Panc1 (cell line): Measurements from ENCODE around the gene ENTPD2. TPM values are rescaled to one million over a fixed set of nuclear protein-coding genes. Genes with fewer than 3 reads are reported as not detected.

Experiments used
- ATAC-seq: fragments of 200-7000 bp; cut with Tn5 transposase; 2 replicates; pipeline ENCODE4 v1.9.1; 2020; ENCODE audit warnings: mild to moderate bottlenecking, moderate library complexity
- BruUV-seq: library from RNA; stranded (reverse); fragments of 400-500 nt; replicated peaks from 2 replicates; lab custom pipeline; 2021; lab: Mats Ljungman, UMichigan
- CTCF ChIA-PET: fragments of 300-600 bp; sonication (Branson Sonifier 250); formaldehyde crosslinking; loops from one replicate; lab custom pipeline; 2022; ENCODE audit warnings: antibody characterized with exemption; lab: Charles Lee
- POLR2A ChIA-PET: fragments of 300-600 bp; sonication (Branson Sonifier 250); formaldehyde crosslinking; loops from one replicate; lab custom pipeline; 2022; ENCODE audit warnings: antibody characterized with exemption; lab: Charles Lee
- DNase-seq: peaks from one replicate; pipeline ENCODE4 v3.0.0-alpha.2; 2010; ENCODE audit warnings: low read depth, low spot score
- H3K27ac ChIP-seq: 2 replicates; pipeline ENCODE4 v1.5.1; 2011; ENCODE audit warnings: mild to moderate bottlenecking, low read length, inconsistent platforms
- H3K27me3 ChIP-seq: fragments of 200-500 bp; sonication (Bioruptor generic); 2 replicates; pipeline ENCODE4 v1.6.0; 2014; ENCODE audit warnings: low read length, inconsistent platforms; ENCODE audit not compliant: control insufficient read depth, insufficient read depth
- H3K36me3 ChIP-seq: fragments of 200-500 bp; sonication (Bioruptor generic); 2 replicates; pipeline ENCODE4 v1.5.1; 2014; ENCODE audit warnings: inconsistent platforms, mild to moderate bottlenecking, low read length, moderate library complexity; ENCODE audit not compliant: control insufficient read depth, insufficient read depth
- H3K4me1 ChIP-seq: 2 replicates; pipeline ENCODE4 v1.5.1; 2011; ENCODE audit warnings: inconsistent platforms, mild to moderate bottlenecking, low read length, moderate library complexity; ENCODE audit not compliant: control insufficient read depth, insufficient read depth
- H3K4me3 ChIP-seq, 2 experiments: 2 replicates each; pipeline ENCODE4 v1.5.1; 2011 to 2012; ENCODE audit warnings: low read depth in 2 of 2, low read length in 2 of 2, mild to moderate bottlenecking in 2 of 2, inconsistent platforms in 1 of 2, moderate library complexity in 1 of 2
- H3K9me3 ChIP-seq: fragments of 200-500 bp; sonication (Bioruptor generic); 2 replicates; pipeline ENCODE4 v1.5.1; 2014; ENCODE audit warnings: low read depth, mild to moderate bottlenecking, inconsistent platforms, low read length, moderate library complexity; ENCODE audit not compliant: control insufficient read depth, insufficient read depth
- POLR2AphosphoS5 ChIP-seq: IDR thresholded peaks from 2 replicates; pipeline ENCODE4 v1.6.1; 2012; ENCODE audit warnings: mild to moderate bottlenecking, low read depth, low read length, moderate library complexity
- SIN3A ChIP-seq: IDR thresholded peaks from 2 replicates; pipeline ENCODE4 v1.6.1; 2012; ENCODE audit warnings: low read depth, mild to moderate bottlenecking, low read length, moderate library complexity, borderline replicate concordance; ENCODE audit not compliant: insufficient read depth
- TCF7L2 ChIP-seq: IDR thresholded peaks from 2 replicates; pipeline ENCODE4 v1.6.1; 2011; ENCODE audit warnings: mild to moderate bottlenecking, low read depth, low read length, inconsistent platforms
- in situ Hi-C: cut with HindIII; loops from 2 replicates; pipeline ENCODE4 v1.10.0; 2016; ENCODE audit warnings: low sequenced_read_pairs, low pct_unique_long_range_greater_than_20kb
- intact Hi-C: fragments of 100-400 bp; cut with micrococcal nuclease; formaldehyde crosslinking; loops from one replicate; pipeline ENCODE4 v1.10.0; 2022; ENCODE audit not compliant: unreplicated experiment
- total RNA-seq: library from RNA; stranded (reverse); gene quantifications from one replicate; pipeline ENCODE4 v1.2.1, GENCODE V29; 2021; ENCODE audit not compliant: unreplicated experiment
- TF ChIP-seq, protein P1 (sequence below), 2 experiments: IDR thresholded peaks; 2 replicates each; pipeline ENCODE4 v1.6.1; 2011 to 2012; ENCODE audit warnings: low read depth in 2 of 2, control low read depth in 1 of 2, low read length in 1 of 2, mild to moderate bottlenecking in 1 of 2, moderate library complexity in 1 of 2; ENCODE audit not compliant: insufficient read depth in 1 of 2
- TF ChIP-seq, protein P2 (sequence below): fragments of 450-650 bp; IDR thresholded peaks from 2 replicates; pipeline ENCODE4 v1.5.1; 2017; ENCODE audit warnings: mild to moderate bottlenecking

ENTPD2 gene
- total RNA-seq, 1 experiment from 2014 or later, result 2.8 TPM

DNA sequence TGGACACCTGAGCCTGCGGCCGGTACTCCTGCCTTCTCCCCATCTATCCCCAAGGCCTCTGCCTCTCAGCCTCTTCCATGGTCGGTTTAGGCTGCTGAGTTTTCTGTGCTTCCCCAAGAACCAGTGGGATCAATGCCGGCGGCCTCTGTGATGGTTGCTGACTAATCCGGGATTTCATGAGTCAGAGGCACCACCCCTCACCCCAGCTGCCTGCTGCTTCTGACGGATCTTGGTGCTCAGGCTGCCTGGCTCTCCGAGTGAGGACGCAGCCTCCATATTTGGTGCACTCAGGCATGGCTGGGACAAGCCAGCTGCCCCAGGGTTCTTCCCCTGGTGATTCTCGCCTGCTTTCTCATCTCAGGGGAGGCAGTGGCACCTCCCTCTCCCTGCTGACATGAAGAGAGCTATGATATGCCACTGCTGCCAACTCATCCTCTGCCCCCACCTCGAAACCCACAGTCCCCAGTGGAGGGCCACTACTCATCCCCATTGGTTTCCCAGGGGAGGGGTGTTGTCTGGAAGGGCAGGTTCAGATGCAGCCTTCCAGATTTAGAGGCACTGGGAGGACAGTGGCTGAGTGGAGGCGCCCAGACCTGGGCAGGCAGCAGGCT, 29.6 kb upstream of the ENTPD2 start:
- Histone ChIP-seq H3K4me1 (peaks cover 40% of the 10 kb centered on the region), H3K4me3 (no peak overlapping the region), H3K36me3 (no peaks in the 10 kb centered on the region; the same call in 1 of the 2 replicates), H3K9me3 (no peaks in the 10 kb centered on the region), H3K27me3 (no peaks in the 10 kb centered on the region), H3K27ac (peak overlapping the region; percentile 65)
- TF ChIP-seq, protein P1, sequence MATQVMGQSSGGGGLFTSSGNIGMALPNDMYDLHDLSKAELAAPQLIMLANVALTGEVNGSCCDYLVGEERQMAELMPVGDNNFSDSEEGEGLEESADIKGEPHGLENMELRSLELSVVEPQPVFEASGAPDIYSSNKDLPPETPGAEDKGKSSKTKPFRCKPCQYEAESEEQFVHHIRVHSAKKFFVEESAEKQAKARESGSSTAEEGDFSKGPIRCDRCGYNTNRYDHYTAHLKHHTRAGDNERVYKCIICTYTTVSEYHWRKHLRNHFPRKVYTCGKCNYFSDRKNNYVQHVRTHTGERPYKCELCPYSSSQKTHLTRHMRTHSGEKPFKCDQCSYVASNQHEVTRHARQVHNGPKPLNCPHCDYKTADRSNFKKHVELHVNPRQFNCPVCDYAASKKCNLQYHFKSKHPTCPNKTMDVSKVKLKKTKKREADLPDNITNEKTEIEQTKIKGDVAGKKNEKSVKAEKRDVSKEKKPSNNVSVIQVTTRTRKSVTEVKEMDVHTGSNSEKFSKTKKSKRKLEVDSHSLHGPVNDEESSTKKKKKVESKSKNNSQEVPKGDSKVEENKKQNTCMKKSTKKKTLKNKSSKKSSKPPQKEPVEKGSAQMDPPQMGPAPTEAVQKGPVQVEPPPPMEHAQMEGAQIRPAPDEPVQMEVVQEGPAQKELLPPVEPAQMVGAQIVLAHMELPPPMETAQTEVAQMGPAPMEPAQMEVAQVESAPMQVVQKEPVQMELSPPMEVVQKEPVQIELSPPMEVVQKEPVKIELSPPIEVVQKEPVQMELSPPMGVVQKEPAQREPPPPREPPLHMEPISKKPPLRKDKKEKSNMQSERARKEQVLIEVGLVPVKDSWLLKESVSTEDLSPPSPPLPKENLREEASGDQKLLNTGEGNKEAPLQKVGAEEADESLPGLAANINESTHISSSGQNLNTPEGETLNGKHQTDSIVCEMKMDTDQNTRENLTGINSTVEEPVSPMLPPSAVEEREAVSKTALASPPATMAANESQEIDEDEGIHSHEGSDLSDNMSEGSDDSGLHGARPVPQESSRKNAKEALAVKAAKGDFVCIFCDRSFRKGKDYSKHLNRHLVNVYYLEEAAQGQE (IDR thresholded peaks at IDR 0.05; ENCODE audit: insufficient read depth in 1 of 2, low read depth in 2 of 2, low read length in 1 of 2), result no peak
- TF ChIP-seq SIN3A, result no peak
- TF ChIP-seq TCF7L2, result peak; percentile 95
- CTCF ChIA-PET, result interaction anchor here (0.6 kb wide), 1 partner anchor 13 kb away, joined by 3 read pairs; the partner anchor contains the start of gene SAPCD2
- POLR2A ChIA-PET, result no interaction called here
- in situ Hi-C loops (no loop called here), intact Hi-C loops (no loop called here)
- DNase-seq, result peak; percentile 73
- ATAC-seq, result peak; percentile 58
- BruUV-seq, result no TSS peak

DNA sequence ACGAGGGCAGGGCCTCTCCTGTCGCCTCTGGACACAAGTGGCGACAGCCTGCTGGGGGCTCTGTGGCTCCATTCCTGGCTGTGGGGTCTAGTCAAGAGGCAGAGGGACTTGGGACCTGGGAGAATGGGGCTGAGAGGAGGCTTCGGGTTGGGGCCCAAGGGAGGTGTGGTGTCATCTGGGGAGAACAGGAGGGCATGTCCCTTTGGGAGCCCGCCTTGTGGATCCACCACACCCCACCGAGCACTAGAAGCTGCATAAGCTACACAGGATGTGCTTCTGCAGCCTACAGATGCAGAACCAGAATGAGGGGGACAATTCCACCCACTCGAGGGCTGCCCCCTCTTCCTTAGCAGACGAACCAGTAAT, 29.0 kb upstream of the ENTPD2 start:
- Histone ChIP-seq H3K27ac (peak overlapping the region; percentile 65), H3K4me3 (no peak overlapping the region), H3K36me3 (no peaks in the 10 kb centered on the region; the same call in 1 of the 2 replicates), H3K4me1 (peaks cover 36% of the 10 kb centered on the region), H3K9me3 (no peaks in the 10 kb centered on the region), H3K27me3 (no peaks in the 10 kb centered on the region)
- in situ Hi-C loops, result no loop called here
- no peak for ATAC-seq
- intact Hi-C loops, result no loop called here
- POLR2A ChIA-PET, result no interaction called here
- BruUV-seq, result no TSS peak
- TF ChIP-seq POLR2AphosphoS5, result no peak
- TF ChIP-seq, protein P2, sequence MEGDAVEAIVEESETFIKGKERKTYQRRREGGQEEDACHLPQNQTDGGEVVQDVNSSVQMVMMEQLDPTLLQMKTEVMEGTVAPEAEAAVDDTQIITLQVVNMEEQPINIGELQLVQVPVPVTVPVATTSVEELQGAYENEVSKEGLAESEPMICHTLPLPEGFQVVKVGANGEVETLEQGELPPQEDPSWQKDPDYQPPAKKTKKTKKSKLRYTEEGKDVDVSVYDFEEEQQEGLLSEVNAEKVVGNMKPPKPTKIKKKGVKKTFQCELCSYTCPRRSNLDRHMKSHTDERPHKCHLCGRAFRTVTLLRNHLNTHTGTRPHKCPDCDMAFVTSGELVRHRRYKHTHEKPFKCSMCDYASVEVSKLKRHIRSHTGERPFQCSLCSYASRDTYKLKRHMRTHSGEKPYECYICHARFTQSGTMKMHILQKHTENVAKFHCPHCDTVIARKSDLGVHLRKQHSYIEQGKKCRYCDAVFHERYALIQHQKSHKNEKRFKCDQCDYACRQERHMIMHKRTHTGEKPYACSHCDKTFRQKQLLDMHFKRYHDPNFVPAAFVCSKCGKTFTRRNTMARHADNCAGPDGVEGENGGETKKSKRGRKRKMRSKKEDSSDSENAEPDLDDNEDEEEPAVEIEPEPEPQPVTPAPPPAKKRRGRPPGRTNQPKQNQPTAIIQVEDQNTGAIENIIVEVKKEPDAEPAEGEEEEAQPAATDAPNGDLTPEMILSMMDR, result no peak
- TF ChIP-seq SIN3A, result no peak
- TF ChIP-seq, protein P1 (IDR thresholded peaks at IDR 0.05; ENCODE audit: insufficient read depth in 1 of 2, low read depth in 2 of 2, low read length in 1 of 2), result no peak
- TF ChIP-seq TCF7L2, result no peak
- DNase-seq, result no peak
- CTCF ChIA-PET, result interaction anchor here (0.6 kb wide), 1 partner anchor 12 kb away, joined by 3 read pairs; the partner anchor contains the start of gene SAPCD2
